Tibial artery (tissue), 4 donors: ENCODE data around the gene GDPGP1.

Experiments
- DNase-seq, 2 donors: peaks; one replicate each; pipeline ENCODE4 v3.0.0-alpha.2; 2019
- H3K27ac ChIP-seq, 2 donors: fragments of 200-600 bp; sonication (generic) in 1 of 2; 1 replicate in 1 of 2; 2 replicates in 1 of 2; pipeline ENCODE4 v1.5.1; 2018 to 2019; ENCODE audit warnings: mild to moderate bottlenecking in 1 of 2
- H3K27me3 ChIP-seq, 2 donors: fragments of 200-600 bp; sonication (generic) in 1 of 2; one replicate each; pipeline versions ENCODE4 v1.5.1 to v1.6.0; 2016 to 2019
- H3K36me3 ChIP-seq, 3 donors: fragments of 200-600 bp; sonication (generic) in 2 of 3; one replicate each; pipeline ENCODE4 v1.5.1; 2016 to 2019; ENCODE audit warnings: mild to moderate bottlenecking in 2 of 3
- H3K4me1 ChIP-seq, 4 donors: fragments of 200-600 bp; sonication (generic) in 2 of 4; 1 replicate in 3 of 4; 2 replicates in 1 of 4; pipeline ENCODE4 v1.5.1; 2016 to 2019
- H3K4me3 ChIP-seq, 2 donors: fragments of 200-600 bp; sonication (generic) in 1 of 2; 1 replicate in 1 of 2; 2 replicates in 1 of 2; pipeline ENCODE4 v1.5.1; 2018 to 2019; ENCODE audit warnings: mild to moderate bottlenecking in 2 of 2
- H3K9me3 ChIP-seq, 3 donors: fragments of 200-600 bp; sonication (generic) in 1 of 3; one replicate each; pipeline ENCODE4 v1.5.1; 2016 to 2019
- intact Hi-C: fragments of 100-400 bp; cut with DNase I; formaldehyde crosslinking; loops from one replicate; pipeline ENCODE4 v1.15.0; 2023; ENCODE audit warnings: low total_unique reads
- TF ChIP-seq, protein P1 (sequence below), 2 experiments: fragments of 200-600 bp in 1 of 2; fragments of 450-650 bp in 1 of 2; IDR thresholded peaks; one replicate each; pipeline ENCODE4 v1.5.1; 2017 to 2019; ENCODE audit warnings: antibody characterized with exemption in 2 of 2, mild to moderate bottlenecking in 1 of 2, moderate library complexity in 1 of 2

The GDPGP1 gene

DNA sequence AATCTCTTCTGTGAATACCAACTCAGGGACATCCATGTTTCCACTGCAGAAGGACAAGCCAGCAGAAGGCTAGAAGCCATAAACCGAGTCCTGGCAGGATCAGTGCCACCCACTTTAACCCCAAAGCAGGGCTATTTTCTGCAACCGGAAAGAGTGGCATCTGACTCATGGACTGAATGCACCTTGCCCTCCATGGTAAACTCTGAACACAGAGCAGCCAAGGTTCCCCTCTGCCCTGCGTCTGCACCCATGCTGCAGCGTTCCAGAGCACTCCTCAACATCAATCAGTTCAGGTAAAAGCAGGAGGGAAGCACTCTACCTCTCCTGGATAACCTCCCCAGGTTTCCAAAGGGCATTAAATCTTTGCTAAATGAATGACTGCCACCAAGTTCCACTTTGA, 30.7 kb downstream of the GDPGP1 start:
- intact Hi-C loops, result no loop called here
- Histone ChIP-seq H3K4me1 (peaks cover 0 to 40% (median 26%) of the 10 kb centered on the region in 4 donors), H3K9me3 (no peaks in the 10 kb centered on the region), H3K36me3 (peaks cover 0 to 12% (median 11%) of the 10 kb centered on the region in 3 donors), H3K4me3 (peak overlapping the region; percentile 73 to 83), H3K27ac (peak overlapping the region; percentile 90 to 95), H3K27me3 (no peaks in the 10 kb centered on the region)
- TF ChIP-seq, protein P1, sequence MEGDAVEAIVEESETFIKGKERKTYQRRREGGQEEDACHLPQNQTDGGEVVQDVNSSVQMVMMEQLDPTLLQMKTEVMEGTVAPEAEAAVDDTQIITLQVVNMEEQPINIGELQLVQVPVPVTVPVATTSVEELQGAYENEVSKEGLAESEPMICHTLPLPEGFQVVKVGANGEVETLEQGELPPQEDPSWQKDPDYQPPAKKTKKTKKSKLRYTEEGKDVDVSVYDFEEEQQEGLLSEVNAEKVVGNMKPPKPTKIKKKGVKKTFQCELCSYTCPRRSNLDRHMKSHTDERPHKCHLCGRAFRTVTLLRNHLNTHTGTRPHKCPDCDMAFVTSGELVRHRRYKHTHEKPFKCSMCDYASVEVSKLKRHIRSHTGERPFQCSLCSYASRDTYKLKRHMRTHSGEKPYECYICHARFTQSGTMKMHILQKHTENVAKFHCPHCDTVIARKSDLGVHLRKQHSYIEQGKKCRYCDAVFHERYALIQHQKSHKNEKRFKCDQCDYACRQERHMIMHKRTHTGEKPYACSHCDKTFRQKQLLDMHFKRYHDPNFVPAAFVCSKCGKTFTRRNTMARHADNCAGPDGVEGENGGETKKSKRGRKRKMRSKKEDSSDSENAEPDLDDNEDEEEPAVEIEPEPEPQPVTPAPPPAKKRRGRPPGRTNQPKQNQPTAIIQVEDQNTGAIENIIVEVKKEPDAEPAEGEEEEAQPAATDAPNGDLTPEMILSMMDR (IDR thresholded peaks at IDR 0.05), result no peak
- DNase-seq, result no peak

DNA sequence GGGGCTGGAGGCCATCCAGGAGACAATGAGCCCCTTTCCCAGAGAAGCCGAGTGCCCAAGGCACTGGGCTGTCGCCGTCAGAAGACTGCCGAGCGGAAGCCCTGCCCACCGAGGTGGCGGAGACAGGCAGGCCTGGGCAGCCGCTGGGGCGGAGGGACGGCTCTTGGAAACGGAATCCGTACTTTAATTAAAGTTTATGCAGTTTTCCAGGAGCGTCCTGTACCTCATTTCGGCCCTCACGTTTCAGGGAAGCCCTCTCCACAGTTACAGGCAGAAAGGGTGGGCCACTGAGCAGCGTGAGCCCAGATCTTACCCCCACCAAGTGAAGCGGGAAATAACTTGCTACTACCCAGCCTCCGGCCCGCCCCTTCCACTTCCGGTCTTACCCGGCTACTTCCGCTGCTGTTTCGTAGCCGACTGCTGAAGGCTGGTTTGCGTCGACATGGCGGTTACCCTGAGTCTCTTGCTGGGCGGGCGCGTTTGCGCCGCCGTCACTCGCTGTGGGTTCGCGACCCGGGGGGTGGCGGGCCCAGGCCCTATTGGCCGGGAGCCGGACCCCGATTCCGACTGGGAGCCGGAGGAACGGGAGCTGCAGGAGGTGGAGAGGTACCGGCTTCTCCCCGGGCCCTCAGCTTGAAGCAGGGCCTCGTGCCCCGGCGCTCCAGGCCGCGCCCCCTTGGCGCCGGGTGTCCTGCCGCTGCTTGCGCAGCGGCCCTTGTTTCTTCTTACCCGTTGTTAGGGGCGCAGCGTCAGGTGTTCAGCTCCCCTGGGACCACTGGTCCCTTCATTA, 31.5 kb downstream of the GDPGP1 start, which contains the start of gene NGRN:
Gene NGRN (plus strand): TSS at position 402 of the 790 bp plus-strand sequence. CDS start 41 bp downstream, at position 443.
- Histone ChIP-seq H3K4me3 (peak within 1 kb of the TSS; percentile 73 to 83), H3K36me3 (peaks cover 7 to 20% (median 19%) of the 10 kb centered on the region in 3 donors), H3K4me1 (peaks cover 0 to 48% (median 30%) of the 10 kb centered on the region in 4 donors), H3K27me3 (no peaks in the 10 kb centered on the region), H3K9me3 (no peaks in the 10 kb centered on the region), H3K27ac (peak within 1 kb of the TSS; percentile 90 to 95)
- peak; percentile 93 to 96 for DNase-seq
- TF ChIP-seq, protein P1 (IDR thresholded peaks at IDR 0.05), result no peak
- intact Hi-C loops, result no loop called here

DNA sequence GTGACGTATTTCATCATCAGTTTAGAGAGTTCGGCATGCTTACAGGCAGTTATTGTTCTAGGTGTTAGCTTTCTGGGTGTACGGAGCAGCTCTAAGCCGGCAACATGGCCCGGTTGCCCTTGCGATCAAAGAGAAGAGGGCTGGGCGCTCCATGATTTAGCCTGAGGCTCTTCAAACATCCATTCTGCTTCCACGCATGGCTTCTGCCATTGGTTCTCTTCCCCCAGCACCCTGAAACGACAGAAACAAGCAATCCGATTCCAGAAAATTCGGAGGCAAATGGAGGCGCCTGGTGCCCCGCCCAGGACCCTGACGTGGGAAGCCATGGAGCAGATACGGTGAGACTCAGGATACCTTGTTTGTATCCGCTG, 32.0 kb downstream of the GDPGP1 start:
- Histone ChIP-seq H3K4me1 (peaks cover 0 to 51% (median 30%) of the 10 kb centered on the region in 4 donors), H3K4me3 (peak overlapping the region; percentile 73 to 83), H3K36me3 (peaks cover 10 to 26% (median 25%) of the 10 kb centered on the region in 3 donors), H3K9me3 (no peaks in the 10 kb centered on the region), H3K27me3 (no peaks in the 10 kb centered on the region), H3K27ac (peak overlapping the region; percentile 90 to 95)
- intact Hi-C loops, result no loop called here
- TF ChIP-seq, protein P1 (IDR thresholded peaks at IDR 0.05), result no peak
- peak in 1 of 2 donors; percentile 34 for DNase-seq

DNA sequence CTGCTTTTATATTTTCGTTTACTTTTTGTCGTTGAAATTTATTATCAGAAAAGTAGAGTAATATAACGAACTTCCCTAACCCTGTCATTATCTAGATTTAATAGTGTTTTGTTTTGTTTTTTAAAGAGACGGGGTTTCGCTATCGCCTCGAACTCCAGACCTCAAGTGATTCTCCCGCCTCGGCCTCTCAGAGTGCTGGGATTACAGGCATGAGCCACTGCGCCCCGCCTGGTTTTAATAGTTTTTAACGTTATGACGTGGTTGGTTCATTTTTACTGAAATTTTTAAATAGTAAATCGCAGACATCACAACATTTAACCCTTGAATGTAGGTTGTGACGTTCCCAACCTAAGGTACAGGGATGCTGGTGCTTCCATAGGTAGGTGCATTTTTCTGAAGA, 32.5 kb downstream of the GDPGP1 start:
- H3K36me3 ChIP-seq, result peaks cover 15 to 30% (median 29%) of the 10 kb centered on the region in 3 donors
- H3K27me3 ChIP-seq, result no peaks in the 10 kb centered on the region
- DNase-seq, result no peak
- peaks cover 0 to 56% (median 31%) of the 10 kb centered on the region in 4 donors for H3K4me1 ChIP-seq
- no peaks in the 10 kb centered on the region for H3K9me3 ChIP-seq
- peak overlapping the region; percentile 90 to 95 for H3K27ac ChIP-seq
- H3K4me3 ChIP-seq, result peak overlapping the region; percentile 73 to 83
- intact Hi-C loops, result no loop called here
- TF ChIP-seq, protein P1 (IDR thresholded peaks at IDR 0.05), result no peak

DNA sequence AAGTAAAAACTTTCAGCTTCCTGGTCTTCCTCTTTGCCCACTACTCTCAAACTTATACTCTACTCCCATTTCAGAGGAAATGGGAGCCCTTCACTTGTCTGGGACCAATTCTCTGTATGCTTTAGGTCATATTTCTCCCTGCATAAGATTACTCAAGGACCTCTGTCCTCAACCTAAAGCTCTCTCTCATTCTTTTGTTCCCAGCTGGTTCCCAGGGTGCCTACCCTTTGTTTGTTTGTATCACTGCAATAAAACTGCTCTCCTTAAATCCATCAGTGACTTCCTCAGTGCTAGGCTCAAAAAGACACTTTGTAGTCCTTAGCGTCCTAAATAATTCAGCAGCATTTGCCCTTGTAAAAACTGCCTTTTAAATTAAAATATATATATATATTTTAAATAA, 34.4 kb downstream of the GDPGP1 start:
- DNase-seq, result no peak
- TF ChIP-seq, protein P1 (IDR thresholded peaks at IDR 0.05), result no peak
- intact Hi-C loops, result no loop called here
- Histone ChIP-seq H3K4me3 (peak overlapping the region in 1 of 2 donors; percentile 83), H3K4me1 (peaks cover 0 to 59% (median 33%) of the 10 kb centered on the region in 4 donors), H3K27me3 (no peaks in the 10 kb centered on the region), H3K27ac (no peak overlapping the region), H3K36me3 (peaks cover 29 to 50% (median 41%) of the 10 kb centered on the region in 3 donors), H3K9me3 (no peaks in the 10 kb centered on the region)
